ENCODE data around the gene TTLL9. TPM values are rescaled to one million over a fixed set of nuclear protein-coding genes. Genes with fewer than 3 reads are reported as not detected.
A peak's percentile ranks its signal among the peaks of the same experiment; 100 is the strongest.

The TTLL9 gene
- polyA plus RNA-seq, 1 of the 3 experiments (the other 2 are of a cell fraction): 0.23 TPM

- peak overlapping the region; percentile 30; the same call in 1 of the 2 replicates for H3K4me2 ChIP-seq
- peaks cover 63 to 65% of the 10 kb centered on the region in 2 experiments for H3K4me1 ChIP-seq (ENCODE audit: control insufficient read depth in 1 of 2, insufficient read depth in 2 of 2, low read depth in 1 of 2, low read length in 1 of 2)
- ChIA-PET POLR2A (no interaction called here), CTCF (interaction anchor here (1.1 to 15.5 kb wide), 7 partner anchors 9 to 276 kb away, joined by 4 to 174 read pairs (median 43); partner anchors contain the start of gene FOXS1)
- no peaks in the 10 kb centered on the region for H3K27me3 ChIP-seq (ENCODE audit: insufficient read depth)
- no peak overlapping the region for H2AFZ ChIP-seq (ENCODE audit: low read depth)
- no peak for TF ChIP-seq IRF3 (IDR thresholded peaks at IDR 0.05; ENCODE audit: low read depth, low read length)
- no peak for TF ChIP-seq GABPA (IDR thresholded peaks at IDR 0.05; ENCODE audit: low read depth)
- TF ChIP-seq REST (IDR thresholded peaks at IDR 0.05; ENCODE audit: low read depth, low read length): peak; percentile 60; the same call in 1 of the 2 replicates
- no peak for TF ChIP-seq RCOR1 (IDR thresholded peaks at IDR 0.05; ENCODE audit: low read length)
- no peak for TF ChIP-seq FOSL2 (IDR thresholded peaks at IDR 0.05; ENCODE audit: borderline replicate concordance, low read depth)
- no peak for TF ChIP-seq MAX (IDR thresholded peaks at IDR 0.05; ENCODE audit: low read depth)
- TF ChIP-seq MEF2A (IDR thresholded peaks at IDR 0.05; ENCODE audit: borderline replicate concordance, low read depth): no peak
- TF ChIP-seq NRF1 (IDR thresholded peaks at IDR 0.05; ENCODE audit: low read depth, low read length): no peak
- no peak for TF ChIP-seq RFX5 (IDR thresholded peaks at IDR 0.05; ENCODE audit: low read length)
- no peak for TF ChIP-seq MXI1 (IDR thresholded peaks at IDR 0.05; ENCODE audit: low read depth, low read length)
- TF ChIP-seq ELF1 (IDR thresholded peaks at IDR 0.05): no peak
- no peak for TF ChIP-seq FOXM1 (IDR thresholded peaks at IDR 0.05; ENCODE audit: low read depth)
- peak; percentile 23; the same call in 1 of the 2 replicates for TF ChIP-seq NFIC (IDR thresholded peaks at IDR 0.05; ENCODE audit: borderline replicate concordance)
- TF ChIP-seq RXRA (IDR thresholded peaks at IDR 0.05; ENCODE audit: borderline replicate concordance, low read depth): no peak
- TF ChIP-seq GATA2 (CRISPR knock-in tag; IDR thresholded peaks at IDR 0.05): no peak
- no peak for TF ChIP-seq SIN3A (IDR thresholded peaks at IDR 0.05; ENCODE audit: borderline replicate concordance, low read depth, low read length)
- no peak for TF ChIP-seq RAD21 (IDR thresholded peaks at IDR 0.05; ENCODE audit: low read length)
- peak overlapping the region; percentile 62 to 88; a peak in 2 of 4 replicates for H3K27ac ChIP-seq (ENCODE audit: low read depth in 2 of 2, low read length in 1 of 2)
- peaks cover 40% of the 10 kb centered on the region for H3F3A ChIP-seq (replicated peaks; ENCODE audit: insufficient read depth)
- no peaks in the 10 kb centered on the region for H4K20me1 ChIP-seq (ENCODE audit: insufficient read depth)
- no peak overlapping the region for H3K4me3 ChIP-seq (ENCODE audit: low read depth in 2 of 2, low read length in 1 of 2)
- H3K9me3 ChIP-seq: no peaks in the 10 kb centered on the region
- no peak overlapping the region for H3K9ac ChIP-seq
- no peaks in the 10 kb centered on the region for H3K36me3 ChIP-seq (replicated peaks in 1 of 2; ENCODE audit: control insufficient read depth in 1 of 2, insufficient read depth in 2 of 2, low read length in 1 of 2)
- H3K79me2 ChIP-seq (ENCODE audit: insufficient read depth): no peaks in the 10 kb centered on the region
- DNase-seq: no peak
- WGBS (ENCODE audit: low lambda C conversion rate): 89% methylated on average over 9 of the region's 9 CpGs
- H3K9me2 ChIP-seq: no peaks in the 10 kb centered on the region
Measured at GRCh38 chr20:31838646-31839292, 31.7 kb upstream of the TTLL9 start.

Data from SK-N-SH (cell line).